ENCODE results near the gene LMBRD1.

LMBRD1 gene

DNA sequence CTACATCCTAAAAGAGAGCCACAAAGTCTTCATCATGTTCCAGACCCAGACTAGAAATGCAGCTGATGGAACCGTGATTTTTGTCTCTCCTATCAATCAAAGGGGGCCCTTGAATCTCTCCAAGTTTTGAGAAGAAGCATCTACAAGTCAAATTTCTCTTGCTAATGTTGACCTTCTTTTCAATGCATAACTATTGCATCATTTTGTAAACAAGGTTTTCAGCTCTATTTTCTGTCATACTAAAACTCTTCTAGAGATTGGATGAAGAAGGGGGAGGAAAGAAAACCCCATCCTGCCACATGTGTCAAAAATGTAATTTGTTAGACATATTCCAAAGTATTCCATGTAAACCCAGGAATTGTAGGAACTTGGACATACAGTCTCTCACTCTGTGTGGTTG lies 169.2 kb downstream of the LMBRD1 start:
- no peak for DNase-seq

DNA sequence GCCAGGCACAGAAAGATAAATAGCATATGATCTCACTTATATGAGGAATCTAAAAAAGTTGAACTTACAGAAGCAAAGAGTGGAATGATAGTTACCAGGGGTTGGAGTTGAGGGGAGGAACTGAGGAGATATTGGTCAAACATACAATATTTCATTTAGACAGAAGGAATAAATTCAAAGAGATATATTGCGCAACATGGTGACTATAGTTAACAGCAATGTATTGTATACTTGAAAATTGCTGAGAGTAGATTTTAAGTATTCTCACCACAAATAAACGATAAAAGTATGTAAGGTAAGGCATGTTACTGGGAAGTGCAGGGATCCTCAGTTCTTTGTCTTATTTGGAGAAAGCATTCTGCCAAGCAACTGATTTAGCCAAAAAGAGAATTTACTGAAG lies 171.9 kb downstream of the LMBRD1 start:
- no peak for DNase-seq

Measured in NCI-H1048 (cell line).